WTC11 (cell line): ENCODE measurements around the gene SIAE.

Source experiments
- ESRRA ChIP-seq: sonication (generic); formaldehyde crosslinking; IDR thresholded peaks from 2 replicates; pipeline ENCODE4 v1.8.1; 2022; ENCODE audit warnings: mild to moderate bottlenecking, missing genetic modification reagents, borderline replicate concordance
- FOXK1 ChIP-seq: sonication (generic); formaldehyde crosslinking; IDR thresholded peaks from 2 replicates; pipeline ENCODE4 v1.8.0; 2022; ENCODE audit warnings: mild to moderate bottlenecking, moderate library complexity, missing genetic modification reagents
- GABPB1 ChIP-seq: sonication (generic); formaldehyde crosslinking; IDR thresholded peaks from 2 replicates; pipeline ENCODE4 v1.8.1; 2023; ENCODE audit warnings: mild to moderate bottlenecking, missing genetic modification reagents
- SMAD3 ChIP-seq: sonication (generic); formaldehyde crosslinking; IDR thresholded peaks from 2 replicates; pipeline ENCODE4 v1.8.0; 2022; ENCODE audit warnings: missing genetic modification reagents, mild to moderate bottlenecking, borderline replicate concordance
- TF ChIP-seq, protein P1 (sequence below): fragments of 200-600 bp; IDR thresholded peaks from 2 replicates; pipeline ENCODE4 v1.8.0; 2022; ENCODE audit warnings: antibody characterized with exemption
- TF ChIP-seq, protein P2 (sequence below): sonication (generic); formaldehyde crosslinking; IDR thresholded peaks from 2 replicates; pipeline ENCODE4 v1.8.1; 2023; ENCODE audit warnings: mild to moderate bottlenecking, missing genetic modification reagents, moderate library complexity
- TF ChIP-seq, protein P3 (sequence below): sonication (generic); formaldehyde crosslinking; IDR thresholded peaks from 2 replicates; pipeline ENCODE4 v1.8.1; 2023; ENCODE audit warnings: mild to moderate bottlenecking, missing genetic modification reagents, moderate library complexity

DNA sequence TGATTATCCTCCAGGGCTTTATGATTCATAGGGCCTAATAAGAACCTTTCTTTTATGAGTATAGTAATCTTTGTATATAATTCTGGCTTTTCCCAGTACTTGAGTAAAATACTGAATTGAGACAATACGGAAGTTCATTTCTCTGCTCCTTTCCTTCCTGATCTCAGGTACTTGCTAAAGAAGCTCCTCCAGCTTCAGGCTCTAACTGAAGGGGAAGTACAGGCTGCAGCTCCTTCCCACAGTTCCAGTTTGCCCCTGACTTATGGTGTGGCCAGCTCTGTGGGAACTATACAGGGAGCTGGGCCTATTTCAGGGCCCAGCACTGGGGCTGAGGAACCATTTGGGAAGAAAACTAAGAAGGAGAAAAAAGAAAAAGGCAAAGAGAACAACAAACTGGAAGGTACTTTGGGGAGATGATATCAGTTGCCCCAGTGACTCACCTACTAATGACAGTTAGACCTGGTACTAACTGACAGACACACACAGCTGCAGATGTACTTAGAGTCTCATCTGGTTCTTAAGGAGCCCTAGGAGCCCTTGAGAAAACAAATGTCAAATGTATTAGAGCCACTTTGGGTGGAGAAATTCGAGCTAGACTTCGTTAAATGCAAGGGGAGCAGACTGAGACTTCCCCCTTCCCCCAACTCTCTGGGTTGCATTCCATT is 47.9 kb downstream of the SIAE start:
- TF ChIP-seq, protein P1, sequence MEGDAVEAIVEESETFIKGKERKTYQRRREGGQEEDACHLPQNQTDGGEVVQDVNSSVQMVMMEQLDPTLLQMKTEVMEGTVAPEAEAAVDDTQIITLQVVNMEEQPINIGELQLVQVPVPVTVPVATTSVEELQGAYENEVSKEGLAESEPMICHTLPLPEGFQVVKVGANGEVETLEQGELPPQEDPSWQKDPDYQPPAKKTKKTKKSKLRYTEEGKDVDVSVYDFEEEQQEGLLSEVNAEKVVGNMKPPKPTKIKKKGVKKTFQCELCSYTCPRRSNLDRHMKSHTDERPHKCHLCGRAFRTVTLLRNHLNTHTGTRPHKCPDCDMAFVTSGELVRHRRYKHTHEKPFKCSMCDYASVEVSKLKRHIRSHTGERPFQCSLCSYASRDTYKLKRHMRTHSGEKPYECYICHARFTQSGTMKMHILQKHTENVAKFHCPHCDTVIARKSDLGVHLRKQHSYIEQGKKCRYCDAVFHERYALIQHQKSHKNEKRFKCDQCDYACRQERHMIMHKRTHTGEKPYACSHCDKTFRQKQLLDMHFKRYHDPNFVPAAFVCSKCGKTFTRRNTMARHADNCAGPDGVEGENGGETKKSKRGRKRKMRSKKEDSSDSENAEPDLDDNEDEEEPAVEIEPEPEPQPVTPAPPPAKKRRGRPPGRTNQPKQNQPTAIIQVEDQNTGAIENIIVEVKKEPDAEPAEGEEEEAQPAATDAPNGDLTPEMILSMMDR = no peak
- TF ChIP-seq, protein P2, sequence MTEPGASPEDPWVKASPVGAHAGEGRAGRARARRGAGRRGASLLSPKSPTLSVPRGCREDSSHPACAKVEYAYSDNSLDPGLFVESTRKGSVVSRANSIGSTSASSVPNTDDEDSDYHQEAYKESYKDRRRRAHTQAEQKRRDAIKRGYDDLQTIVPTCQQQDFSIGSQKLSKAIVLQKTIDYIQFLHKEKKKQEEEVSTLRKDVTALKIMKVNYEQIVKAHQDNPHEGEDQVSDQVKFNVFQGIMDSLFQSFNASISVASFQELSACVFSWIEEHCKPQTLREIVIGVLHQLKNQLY (CRISPR knock-in tag) = no peak
- no peak for TF ChIP-seq FOXK1 (CRISPR knock-in tag)
- TF ChIP-seq SMAD3 = no peak
- TF ChIP-seq GABPB1 (CRISPR knock-in tag) = no peak
- no peak for TF ChIP-seq ESRRA
- TF ChIP-seq, protein P3, sequence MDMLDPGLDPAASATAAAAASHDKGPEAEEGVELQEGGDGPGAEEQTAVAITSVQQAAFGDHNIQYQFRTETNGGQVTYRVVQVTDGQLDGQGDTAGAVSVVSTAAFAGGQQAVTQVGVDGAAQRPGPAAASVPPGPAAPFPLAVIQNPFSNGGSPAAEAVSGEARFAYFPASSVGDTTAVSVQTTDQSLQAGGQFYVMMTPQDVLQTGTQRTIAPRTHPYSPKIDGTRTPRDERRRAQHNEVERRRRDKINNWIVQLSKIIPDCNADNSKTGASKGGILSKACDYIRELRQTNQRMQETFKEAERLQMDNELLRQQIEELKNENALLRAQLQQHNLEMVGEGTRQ = no peak
